Measurements from ENCODE around the gene ABCG5. TPM values are rescaled to one million over a fixed set of nuclear protein-coding genes. Genes with fewer than 3 reads are reported as not detected.

Gene ABCG5
- total and polyA plus RNA-seq, 2 of the 4 experiments (the other 2 are of a cell fraction), result not detected

DNA sequence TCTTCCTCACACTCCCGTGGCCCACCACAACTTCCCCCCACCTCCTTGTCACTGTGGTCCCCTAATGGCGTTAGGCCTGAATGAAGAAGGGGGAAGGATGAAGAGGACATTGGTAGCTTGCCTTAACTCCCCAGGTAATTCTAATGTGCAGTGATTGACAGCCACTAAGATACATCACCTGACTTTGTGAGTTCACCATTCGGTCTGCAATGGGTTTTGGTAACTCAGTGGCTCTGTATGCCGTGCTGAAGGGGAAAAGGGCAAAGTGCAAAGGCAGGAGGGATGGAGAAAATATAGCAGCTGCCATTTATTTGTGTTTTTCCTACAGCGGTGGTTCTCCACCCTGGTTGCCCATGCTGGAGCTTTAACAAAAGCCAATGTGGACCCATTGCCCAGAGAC, 42.3 kb upstream of the ABCG5 start:
- no peak overlapping the region for H2BK15ac ChIP-seq (ENCODE audit: low read depth, low read length)
- H4K5ac ChIP-seq (ENCODE audit: low read depth, low read length), result no peak overlapping the region
- CTCF ChIA-PET, result interaction anchor here (0.7 kb wide), 1 partner anchor 1717 kb away, joined by 3 read pairs; no protein-coding TSS in a partner anchor
- H3K4me2 ChIP-seq (ENCODE audit: low read depth, low read length), result no peak overlapping the region
- no peaks in the 10 kb centered on the region for H3K9me3 ChIP-seq (ENCODE audit: control insufficient read depth, insufficient read depth, low read length)
- H3K4me3 ChIP-seq (ENCODE audit: insufficient read depth, low read depth, low read length), result no peak overlapping the region
- H3K27ac ChIP-seq (ENCODE audit: insufficient read depth, low read length), result no peak overlapping the region
- H3K14ac ChIP-seq (replicated peaks; ENCODE audit: low read depth, low read length), result no peak overlapping the region
- no peak overlapping the region; the same call in 1 of the 2 replicates for H4K91ac ChIP-seq (ENCODE audit: insufficient read depth, low read depth, low read length)
- in situ Hi-C loops (cut with MboI; ENCODE audit: low sequenced_read_pairs) (no loop called here), intact Hi-C loops (cut with micrococcal nuclease) (no loop called here), dilution Hi-C loops (cut with HindIII; ENCODE audit: low sequenced_read_pairs, unreplicated experiment) (no loop called here)
- peaks cover 3% of the 10 kb centered on the region for H3K27me3 ChIP-seq (ENCODE audit: control insufficient read depth, insufficient read depth, low read length)
- no peak overlapping the region; the same call in 1 of the 2 replicates for H3K4ac ChIP-seq (ENCODE audit: low read depth, low read length)
- no TSS peak for BruUV-seq (replicated peaks)
- no peak overlapping the region for H3K56ac ChIP-seq (ENCODE audit: extremely low read depth, insufficient read depth, low read length)
- no peaks in the 10 kb centered on the region for H4K20me1 ChIP-seq (ENCODE audit: insufficient read depth, low read length)
- peaks cover 2% of the 10 kb centered on the region; the same call in 1 of the 2 replicates for H3K36me3 ChIP-seq (ENCODE audit: control insufficient read depth, insufficient read depth, low read length)
- ATAC-seq (ENCODE audit: low read depth) (no peak), DNase-seq (no peak)
- H2BK20ac ChIP-seq (ENCODE audit: low read depth, low read length), result peak overlapping the region; percentile 32; the same call in 1 of the 2 replicates
- peak overlapping the region; percentile 60; the same call in 1 of the 2 replicates for H2AK5ac ChIP-seq (ENCODE audit: low read depth, low read length)
- POLR2A ChIA-PET (ENCODE audit: unreplicated experiment), result no interaction called here
- peak overlapping the region; percentile 28 for H2BK120ac ChIP-seq (ENCODE audit: low read depth, low read length)
- no peaks in the 10 kb centered on the region for H3K79me1 ChIP-seq (ENCODE audit: low read depth in 1 of 2, low read length in 2 of 2)
- H3K9ac ChIP-seq (ENCODE audit: low read depth, low read length), result no peak overlapping the region
- peaks cover 7% of the 10 kb centered on the region for H3K9me1 ChIP-seq (ENCODE audit: insufficient read depth, low read length)
- no peak overlapping the region for H4K8ac ChIP-seq (ENCODE audit: low read depth in 2 of 2, low read length in 2 of 2)
- H3K4me1 ChIP-seq (ENCODE audit: control insufficient read depth, insufficient read depth, low read length), result peaks cover 4% of the 10 kb centered on the region
- peak overlapping the region; percentile 13 for H2AK9ac ChIP-seq (replicated peaks; ENCODE audit: low read depth, low read length, poor library complexity)
- H2BK5ac ChIP-seq (ENCODE audit: low read depth, low read length, poor library complexity, severe bottlenecking), result no peak overlapping the region
- no peak overlapping the region; the same call in 1 of the 2 replicates for H3K18ac ChIP-seq (ENCODE audit: low read depth, low read length)
- WGBS, 2 experiments (ENCODE audit: extremely low coverage in 2 of 2, insufficient read length in 1 of 2), result 100% methylated on average over 1 of the region's 5 CpGs; no CpG with 5 or more reads in 1 of the 2 experiments
- no peak overlapping the region for H3K23ac ChIP-seq (ENCODE audit: low read depth, low read length)
- TF ChIP-seq POLR2A (IDR thresholded peaks at IDR 0.05; ENCODE audit: low read depth, low read length) (no peak), SMC3 (IDR thresholded peaks at IDR 0.05; ENCODE audit: low read depth, low read length) (no peak), ELK1 (IDR thresholded peaks at IDR 0.05; ENCODE audit: borderline replicate concordance, low read depth, low read length) (no peak), RAD21 (IDR thresholded peaks at IDR 0.05; ENCODE audit: low read length) (no peak), FOS (IDR thresholded peaks at IDR 0.05; ENCODE audit: low read depth, low read length) (no peak), MXI1 (IDR thresholded peaks at IDR 0.05; ENCODE audit: borderline replicate concordance, low read depth, low read length) (no peak), RFX5 (IDR thresholded peaks at IDR 0.05; ENCODE audit: low read depth, low read length) (no peak), MAZ (IDR thresholded peaks at IDR 0.05; ENCODE audit: borderline replicate concordance, low read depth, low read length) (no peak), CHD1 (IDR thresholded peaks at IDR 0.05; ENCODE audit: low read depth, low read length) (no peak), CEBPB (IDR thresholded peaks at IDR 0.05; ENCODE audit: low read depth, low read length) (no peak), MAFK (IDR thresholded peaks at IDR 0.05; ENCODE audit: low read depth, low read length) (no peak), BHLHE40 (IDR thresholded peaks at IDR 0.05; ENCODE audit: low read depth, low read length) (no peak), NFE2L2 (IDR thresholded peaks at IDR 0.05; ENCODE audit: low read depth, low read length) (no peak), RCOR1 (IDR thresholded peaks at IDR 0.05; ENCODE audit: insufficient replicate concordance, low read length) (no peak)
- TF ChIP-seq, protein P1, sequence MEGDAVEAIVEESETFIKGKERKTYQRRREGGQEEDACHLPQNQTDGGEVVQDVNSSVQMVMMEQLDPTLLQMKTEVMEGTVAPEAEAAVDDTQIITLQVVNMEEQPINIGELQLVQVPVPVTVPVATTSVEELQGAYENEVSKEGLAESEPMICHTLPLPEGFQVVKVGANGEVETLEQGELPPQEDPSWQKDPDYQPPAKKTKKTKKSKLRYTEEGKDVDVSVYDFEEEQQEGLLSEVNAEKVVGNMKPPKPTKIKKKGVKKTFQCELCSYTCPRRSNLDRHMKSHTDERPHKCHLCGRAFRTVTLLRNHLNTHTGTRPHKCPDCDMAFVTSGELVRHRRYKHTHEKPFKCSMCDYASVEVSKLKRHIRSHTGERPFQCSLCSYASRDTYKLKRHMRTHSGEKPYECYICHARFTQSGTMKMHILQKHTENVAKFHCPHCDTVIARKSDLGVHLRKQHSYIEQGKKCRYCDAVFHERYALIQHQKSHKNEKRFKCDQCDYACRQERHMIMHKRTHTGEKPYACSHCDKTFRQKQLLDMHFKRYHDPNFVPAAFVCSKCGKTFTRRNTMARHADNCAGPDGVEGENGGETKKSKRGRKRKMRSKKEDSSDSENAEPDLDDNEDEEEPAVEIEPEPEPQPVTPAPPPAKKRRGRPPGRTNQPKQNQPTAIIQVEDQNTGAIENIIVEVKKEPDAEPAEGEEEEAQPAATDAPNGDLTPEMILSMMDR (conservative IDR thresholded peaks at IDR 0.05; ENCODE audit: low read depth, low read length), result no peak
- TF ChIP-seq, protein P2, sequence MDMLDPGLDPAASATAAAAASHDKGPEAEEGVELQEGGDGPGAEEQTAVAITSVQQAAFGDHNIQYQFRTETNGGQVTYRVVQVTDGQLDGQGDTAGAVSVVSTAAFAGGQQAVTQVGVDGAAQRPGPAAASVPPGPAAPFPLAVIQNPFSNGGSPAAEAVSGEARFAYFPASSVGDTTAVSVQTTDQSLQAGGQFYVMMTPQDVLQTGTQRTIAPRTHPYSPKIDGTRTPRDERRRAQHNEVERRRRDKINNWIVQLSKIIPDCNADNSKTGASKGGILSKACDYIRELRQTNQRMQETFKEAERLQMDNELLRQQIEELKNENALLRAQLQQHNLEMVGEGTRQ (IDR thresholded peaks at IDR 0.05; ENCODE audit: low read depth, low read length), result no peak
- no peak overlapping the region for H2AFZ ChIP-seq (replicated peaks; ENCODE audit: low read length, poor library complexity)

All from IMR-90 (cell line).